GM19328 (cell line): ENCODE results near the gene GAB2.
"Not testable (repeated sequence)": the region's sequence is repeated elsewhere in the genome, so short reads cannot be mapped to it uniquely, and the experiment has no call there.

ENCODE experiments used
- ATAC-seq: cut with Tn5 transposase; IDR thresholded peaks from one replicate; pipeline ENCODE4 v1.9.1; 2021; ENCODE audit warnings: mild to moderate bottlenecking, moderate library complexity; ENCODE audit not compliant: unreplicated experiment

The GAB2 gene

DNA sequence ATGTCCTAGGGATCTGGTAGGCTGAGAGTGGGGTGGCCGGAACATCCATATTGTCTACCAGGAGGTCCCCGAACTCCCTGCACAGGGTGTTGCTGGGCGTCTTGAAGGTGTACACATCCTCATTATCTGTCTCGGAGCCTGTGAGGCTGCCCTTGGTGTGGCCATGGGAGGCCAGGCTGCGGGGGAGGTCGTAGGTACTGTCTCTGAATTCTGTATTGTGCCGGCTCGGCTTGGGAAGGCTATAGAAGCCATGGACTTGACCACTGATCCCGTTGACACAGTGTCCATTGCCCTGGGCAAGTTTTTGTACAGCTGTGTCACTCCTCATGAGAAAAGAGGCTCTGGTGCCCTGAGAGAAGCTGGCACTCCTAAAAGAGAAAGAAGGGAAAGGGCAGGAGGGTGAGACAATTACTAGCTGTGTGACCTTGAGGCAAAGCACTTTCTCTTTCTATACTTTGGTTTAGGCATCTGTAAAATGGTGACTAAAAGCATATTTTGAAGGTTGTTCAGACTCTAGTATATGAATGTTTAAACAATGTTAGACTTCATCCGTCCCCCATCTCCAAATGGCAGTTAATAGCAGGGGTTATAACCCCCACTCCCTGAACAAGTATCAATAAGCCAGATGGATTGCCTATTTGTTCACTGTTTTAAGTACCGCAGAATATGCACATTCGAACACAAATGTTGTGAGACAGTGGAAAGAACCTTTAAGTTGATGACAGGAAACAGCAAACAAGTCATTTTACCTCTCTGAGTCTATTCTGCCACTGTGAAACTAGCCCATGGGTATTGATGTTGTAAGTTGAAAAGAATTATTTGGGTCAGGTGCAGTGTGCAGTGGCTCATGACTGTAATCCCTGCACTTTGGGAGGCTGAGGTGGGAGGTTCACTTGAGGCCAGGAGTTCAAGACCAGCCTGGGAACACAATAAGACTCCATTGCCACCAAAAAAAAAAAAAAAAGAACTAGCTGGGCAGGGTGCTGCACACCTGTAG is 190.6 kb downstream of the GAB2 start:
- no peak for ATAC-seq

DNA sequence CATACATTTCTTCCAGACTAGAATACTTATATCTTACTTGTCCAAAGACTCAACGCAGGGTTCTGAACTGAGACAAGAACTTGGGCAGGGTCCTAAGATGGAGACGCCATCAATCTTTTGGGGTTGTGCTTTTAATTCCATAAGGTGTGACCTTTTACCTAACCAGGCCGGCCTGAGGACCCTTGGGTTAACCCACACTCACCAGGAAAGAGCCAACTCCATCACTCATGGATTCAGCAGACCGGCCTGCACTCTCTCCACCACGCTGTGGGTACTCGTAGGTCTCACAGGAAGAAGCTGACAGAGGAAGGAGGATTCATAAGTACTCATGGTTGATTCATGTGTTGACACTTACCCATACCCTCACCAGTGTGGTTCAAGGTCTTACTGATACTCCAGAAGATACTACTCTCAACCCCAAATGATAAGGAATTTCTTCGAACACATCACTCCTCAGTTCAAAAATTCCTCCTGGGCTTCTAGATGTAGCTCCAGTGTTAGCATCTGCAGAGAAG is 192.7 kb downstream of the GAB2 start:
- no peak for ATAC-seq

DNA sequence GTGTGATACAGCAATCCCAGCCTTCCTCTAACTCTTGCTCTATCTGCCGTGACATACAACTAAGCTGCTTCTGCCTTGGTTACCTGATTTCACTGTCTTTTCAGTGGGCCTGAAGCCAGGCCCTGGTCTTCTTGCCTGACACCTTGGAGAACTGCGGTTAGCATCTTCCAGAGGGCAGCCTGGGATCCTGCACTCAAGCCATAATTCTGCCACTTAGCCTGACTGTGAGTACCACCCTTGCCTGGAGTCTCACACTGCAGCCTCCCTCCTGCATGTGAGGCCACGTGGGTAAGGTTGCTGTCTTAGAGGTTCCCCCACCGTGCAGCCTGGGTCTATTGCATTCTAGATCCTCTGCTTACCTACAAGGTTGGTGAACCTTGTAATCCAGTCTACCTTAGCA is 193.1 kb downstream of the GAB2 start:
- ATAC-seq: no peak

DNA sequence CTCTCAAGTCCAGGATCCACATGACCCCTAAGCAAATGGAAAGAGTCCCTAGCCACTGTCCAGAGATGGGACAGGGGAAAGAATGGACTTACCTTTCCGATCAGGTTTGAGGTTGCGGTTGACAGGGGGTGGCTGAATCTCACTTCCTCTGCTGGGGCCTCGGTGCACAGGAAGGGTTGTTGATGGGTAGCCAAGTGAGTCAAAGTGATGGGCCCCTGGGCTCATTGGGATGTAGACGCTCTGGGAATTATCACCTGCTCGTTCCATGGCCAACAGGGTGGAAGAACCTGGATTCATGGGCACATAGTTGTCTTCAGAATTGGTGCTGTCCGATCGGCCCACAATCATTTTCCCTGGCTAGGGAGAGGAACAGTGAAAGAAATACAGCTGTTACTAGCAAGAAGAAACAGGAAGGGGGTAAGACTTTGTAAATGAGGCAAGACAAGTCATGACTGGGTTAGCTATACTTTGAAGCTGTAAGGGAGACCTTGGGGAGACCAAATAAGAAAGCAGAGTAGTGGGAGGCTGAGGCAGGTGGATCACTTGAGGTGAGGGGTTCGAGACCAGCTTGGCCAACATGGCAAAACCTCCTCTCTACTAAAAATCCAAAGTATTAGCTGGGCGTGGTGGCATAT is 194.2 kb downstream of the GAB2 start:
- ATAC-seq: peak; percentile 56

DNA sequence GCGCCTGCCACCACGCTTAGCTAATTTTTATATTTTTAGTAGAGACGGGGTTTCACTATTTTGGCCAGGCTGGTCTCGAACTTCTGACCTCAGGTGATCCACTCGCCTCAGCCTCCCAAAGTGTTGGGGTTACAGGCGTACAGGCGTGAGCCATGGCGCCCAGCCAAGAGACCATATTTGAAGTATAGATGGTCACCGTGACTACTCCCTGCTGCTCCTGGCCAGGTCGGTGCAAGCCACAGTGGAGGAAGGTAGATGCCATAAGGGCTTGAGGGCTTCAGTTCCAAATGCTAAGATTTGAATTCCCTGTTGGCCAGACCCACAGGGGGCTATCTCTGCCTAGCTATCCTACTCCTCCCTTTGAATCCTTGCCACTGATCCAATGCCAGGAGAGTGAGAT is 194.9 kb downstream of the GAB2 start:
- ATAC-seq: not testable (repeated sequence)

DNA sequence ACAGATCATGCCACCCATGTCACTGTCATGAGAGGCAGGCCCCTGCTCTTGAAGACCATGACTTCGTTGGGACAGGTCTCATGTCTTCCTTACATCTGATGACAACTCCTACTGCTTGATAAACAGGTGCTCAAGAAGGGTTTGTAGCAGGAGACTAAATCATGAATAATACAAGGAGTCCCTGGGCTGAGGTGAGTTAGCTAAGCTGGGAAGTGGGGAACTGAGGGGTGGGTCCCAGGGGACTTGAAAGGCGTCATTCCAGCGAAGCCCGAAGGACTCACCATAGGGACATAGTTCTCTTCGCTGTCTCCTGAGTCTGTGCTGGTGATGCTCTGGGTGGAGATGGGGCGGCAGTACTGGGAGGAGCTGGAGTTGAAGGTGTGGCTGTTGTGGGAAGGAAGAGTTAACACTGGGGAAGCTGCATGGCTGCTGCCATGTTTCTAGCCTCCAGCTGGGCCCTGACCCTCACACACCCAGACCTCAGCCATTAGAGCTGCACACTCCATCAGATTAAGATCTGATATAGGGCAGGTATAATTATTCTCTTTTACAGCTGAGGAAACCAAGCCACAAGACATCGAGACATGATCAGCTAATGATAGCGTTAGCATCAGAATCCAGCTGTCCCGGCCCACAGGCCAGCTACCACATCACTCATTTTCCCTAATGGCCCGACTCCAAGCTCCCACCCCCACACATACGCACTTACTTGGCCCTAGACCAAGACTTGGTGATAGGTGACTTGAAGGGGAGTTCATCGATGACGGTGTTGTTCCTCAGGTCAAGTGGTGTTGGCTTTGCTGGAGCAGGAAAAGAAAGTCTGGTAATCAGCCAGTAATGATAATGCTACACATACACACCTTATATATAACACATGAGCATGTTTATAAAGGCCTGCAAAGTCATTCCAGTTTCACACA is 196.0 kb downstream of the GAB2 start:
- ATAC-seq: no peak

DNA sequence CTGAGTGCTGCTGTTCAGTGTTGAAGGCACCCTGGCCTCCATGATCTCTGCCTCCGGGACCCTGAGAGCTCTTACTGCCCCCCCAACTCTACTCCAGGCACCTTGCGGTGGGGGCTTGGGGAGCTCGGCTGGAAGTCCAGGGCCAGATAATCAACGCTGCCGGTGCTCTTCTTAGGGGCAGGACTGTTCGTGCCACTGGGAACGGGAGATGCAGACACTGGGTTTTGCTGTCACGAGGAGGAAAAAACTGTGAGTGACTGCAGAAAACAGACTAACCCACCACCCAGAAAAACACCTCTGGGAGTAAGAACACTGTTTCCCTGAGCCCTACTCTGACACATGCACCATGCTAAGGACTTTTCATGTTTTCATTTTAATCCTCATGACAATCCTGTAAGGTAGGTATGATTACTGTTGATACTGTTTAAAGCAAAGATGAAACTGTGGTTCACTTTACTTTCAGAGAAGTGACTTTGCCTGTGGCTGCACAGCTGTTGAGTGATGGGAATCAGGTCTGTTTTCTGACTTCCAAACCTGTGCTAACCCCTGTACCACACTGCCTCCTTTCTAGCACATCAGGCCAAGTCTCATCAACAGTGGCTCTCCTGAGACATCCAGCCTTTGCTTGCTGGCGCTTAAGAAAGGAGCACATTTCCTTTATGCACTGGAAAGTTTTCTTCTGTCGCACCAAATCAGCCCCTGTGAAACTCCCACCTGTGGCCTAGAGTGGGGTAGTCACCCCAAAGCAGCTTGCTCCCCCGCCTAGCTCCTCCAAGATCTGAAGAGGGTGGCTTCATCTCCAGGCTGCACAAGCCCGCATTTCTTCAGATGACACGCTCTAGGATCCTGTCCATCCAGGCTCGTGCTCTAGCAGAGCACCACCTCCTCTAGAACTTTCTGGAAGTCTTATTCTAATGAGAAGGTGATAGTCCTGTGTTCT is 197.1 kb downstream of the GAB2 start:
- no peak for ATAC-seq

DNA sequence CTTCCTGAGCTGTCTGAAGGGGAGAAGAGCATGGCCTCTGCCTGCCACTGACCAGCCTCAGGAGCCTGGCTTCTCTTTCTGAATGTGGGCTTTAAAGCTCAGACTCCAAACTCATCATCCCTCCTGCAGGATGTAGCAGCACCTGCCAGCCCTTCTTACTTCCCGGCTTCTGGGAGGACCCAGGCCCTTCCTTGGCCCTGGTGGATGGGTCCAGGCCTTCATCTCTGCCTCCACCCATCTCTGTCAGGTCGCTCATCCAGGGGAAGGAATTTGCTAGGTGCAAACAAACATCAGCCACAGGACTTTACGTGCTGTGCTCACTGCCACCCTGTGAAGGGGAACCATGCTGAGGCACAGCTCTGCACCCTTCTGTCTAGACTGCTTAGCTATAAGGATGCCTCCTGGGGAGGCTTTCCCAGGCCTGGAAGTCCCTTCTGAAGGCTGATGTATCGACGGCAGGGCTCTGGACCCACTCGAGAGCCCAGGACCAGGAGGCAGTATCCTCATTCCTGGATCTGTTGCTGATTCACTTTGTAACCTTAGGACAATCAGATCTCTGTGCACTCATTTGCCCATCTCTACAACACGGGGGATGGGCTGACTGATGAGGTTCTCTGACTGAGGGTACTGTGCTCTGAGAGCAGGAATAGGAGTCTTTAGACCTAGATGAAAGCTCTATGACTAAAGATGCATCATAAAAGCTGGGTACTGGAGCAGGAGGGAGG is 198.0 kb downstream of the GAB2 start:
- ATAC-seq: no peak

DNA sequence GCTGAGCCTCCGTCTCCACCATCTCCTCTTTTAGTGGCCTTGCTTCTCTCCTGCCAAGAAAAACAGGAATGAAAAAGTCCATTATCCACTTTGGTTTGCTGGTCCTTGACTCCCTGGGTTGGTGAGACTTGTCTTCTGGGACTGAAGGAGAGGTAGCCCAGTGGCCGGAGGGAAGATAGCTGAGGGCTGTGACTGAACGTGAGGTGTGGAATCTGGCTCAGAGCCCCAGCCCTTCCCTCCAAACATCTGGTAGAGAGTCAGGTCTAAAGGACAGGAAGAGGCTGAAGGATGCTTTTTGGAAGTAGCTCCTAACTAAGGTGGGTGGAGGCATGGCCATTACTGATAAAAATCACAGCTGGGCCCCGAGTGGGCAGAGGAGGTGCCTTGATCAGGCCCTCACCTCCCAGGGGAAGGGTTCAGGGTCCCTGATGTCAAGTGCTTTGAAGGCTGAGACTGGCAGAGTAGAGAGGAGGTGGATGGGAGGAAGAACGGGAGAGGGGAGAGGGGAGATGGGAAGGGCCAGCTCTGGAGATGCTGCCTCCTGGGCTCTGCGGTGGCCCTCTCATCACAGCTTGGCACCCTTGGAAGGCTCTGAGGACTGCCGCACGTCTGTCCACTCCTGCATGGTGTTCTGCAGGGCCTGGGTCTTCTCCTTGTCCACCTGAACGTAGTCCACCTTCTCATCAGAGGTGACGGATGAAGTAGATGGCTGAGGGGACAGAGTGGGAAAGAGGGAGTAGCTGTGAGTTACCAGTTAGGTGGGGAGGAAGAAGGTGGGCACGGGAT is 198.7 kb downstream of the GAB2 start:
- ATAC-seq: no peak

DNA sequence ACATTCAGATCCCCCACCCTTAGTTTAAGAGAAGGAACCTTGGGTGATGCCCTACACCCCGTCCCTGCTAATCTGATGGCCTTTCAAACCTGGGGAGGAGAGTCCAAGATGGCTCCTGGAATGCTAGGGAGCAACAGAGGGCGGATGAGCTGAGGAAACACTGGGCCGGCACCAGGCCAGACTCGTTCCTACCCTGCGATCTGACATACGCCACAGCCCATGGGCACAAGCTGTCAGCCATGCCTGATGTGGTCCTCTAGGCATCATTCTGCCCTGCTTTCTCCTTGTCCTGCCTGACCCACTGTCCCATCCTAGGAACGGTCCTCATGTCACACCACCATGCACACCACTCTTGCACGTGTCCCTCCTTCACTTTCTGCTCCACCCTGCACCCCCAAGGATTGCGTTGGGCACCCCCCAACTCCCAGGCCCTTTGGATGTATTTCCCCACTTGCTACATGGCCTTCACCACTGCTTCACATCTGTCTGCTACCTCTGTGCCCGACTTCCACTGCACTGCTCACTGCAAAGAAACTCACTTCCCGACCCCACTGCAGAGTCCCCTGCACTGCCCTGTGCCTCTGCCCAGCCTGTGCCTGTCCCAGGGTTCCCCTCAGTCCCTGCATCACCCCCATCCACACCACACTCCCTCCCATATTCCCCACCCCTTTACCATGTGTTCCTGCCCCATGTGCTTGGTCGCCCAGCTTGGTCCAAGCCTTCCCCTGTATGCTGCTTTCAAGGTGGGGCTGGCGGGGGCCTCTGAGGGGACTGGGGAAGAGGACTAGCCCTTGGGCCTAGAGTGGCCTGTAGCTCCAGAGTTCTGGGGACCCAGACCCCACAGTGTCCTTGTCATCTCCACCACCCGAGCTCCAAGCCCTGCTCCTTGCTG is 199.7 kb downstream of the GAB2 start:
- no peak for ATAC-seq

DNA sequence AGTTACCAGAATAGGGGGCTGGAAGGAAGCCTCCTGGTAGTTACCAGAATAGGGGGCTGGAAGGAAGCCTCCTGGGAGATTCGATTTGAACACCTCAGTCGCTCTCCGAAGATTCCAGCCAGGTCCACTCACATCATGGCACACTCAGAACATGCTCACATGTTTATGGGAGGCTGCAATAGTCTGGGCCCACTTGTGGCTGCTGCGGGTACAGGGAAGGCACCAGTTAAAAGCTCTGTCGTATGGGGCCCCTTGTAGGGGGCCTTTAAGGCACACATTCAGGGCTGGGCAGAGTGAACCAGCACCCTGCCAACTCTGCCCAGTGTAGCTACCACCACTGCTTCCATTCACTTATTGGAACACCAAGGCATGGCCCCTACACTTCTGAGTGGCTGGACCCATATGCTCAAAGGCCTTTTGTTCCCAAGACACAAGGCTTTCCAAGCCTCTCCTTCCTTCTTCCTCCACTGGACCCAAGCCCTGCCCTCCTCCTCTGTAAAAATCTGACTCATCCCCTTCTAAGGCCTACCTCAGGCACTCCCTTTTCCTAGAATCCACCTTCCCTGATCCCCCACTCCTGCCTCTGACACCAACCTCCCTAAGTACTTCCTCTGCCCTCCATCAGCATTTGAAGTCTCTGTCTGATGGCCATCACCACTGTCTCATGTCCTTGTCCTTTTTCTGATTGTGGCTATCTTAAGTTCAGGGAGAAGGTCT is 200.9 kb downstream of the GAB2 start:
- ATAC-seq: no peak

DNA sequence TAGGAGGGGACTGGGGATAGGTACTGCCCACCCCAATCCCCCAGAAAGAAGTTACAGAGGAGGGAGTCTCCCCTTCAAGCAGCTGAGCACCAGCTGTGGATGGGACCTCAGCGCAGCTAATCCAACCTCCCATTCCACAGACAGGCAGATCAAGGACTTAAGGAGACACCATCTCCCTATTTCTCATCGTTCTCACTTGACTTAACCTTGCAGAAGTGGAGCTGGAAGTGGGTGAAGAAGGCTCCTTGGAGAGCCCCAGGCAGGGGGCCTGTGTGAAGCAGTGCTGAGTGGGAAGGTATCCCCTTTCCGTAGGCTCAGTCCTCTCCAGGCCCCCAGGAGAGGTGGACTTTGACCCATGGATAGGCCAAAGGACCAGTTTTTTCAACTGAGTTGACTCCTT is 201.6 kb downstream of the GAB2 start:
- no peak for ATAC-seq

DNA sequence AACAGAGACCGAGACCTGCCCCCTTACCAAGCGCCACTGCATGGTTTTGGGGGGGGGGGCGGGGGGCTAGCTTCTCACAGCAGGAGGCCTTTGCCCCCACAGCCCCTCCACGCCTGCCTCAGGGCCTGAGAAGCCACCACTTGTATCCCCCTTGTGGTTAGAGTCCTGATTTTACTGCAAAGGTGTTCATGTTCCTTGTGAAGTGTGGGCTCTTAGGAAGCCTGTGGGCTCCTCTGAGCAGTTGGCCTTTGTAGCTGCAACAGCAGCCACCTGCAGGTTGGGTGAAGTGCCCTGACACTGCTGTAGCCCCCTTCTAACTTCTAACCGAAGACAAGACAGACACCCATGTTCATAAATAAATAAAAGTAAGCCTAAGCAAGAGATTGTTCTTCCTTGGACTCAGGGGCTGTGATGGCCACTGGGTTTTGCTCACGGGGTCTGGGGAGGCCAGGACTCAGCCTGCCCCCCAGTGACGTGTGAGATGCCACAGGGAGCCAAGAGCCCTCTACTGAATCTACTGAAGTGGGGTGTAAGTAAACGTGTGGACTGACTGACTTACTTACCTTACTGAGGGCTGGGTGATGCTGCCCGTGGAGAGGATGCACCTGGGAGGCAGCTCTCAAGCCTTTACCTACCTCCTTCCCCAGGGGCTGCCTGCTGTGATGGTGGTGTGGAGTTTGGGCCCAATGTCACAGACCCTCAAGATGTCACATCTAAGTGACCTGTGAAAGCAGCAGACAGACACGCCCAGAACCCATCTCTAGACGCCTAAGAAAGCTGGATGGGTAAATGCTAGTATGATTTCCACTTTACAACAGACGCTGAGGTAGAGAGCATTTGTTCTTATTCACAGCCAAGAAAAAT is 203.1 kb downstream of the GAB2 start:
- ATAC-seq: no peak

DNA sequence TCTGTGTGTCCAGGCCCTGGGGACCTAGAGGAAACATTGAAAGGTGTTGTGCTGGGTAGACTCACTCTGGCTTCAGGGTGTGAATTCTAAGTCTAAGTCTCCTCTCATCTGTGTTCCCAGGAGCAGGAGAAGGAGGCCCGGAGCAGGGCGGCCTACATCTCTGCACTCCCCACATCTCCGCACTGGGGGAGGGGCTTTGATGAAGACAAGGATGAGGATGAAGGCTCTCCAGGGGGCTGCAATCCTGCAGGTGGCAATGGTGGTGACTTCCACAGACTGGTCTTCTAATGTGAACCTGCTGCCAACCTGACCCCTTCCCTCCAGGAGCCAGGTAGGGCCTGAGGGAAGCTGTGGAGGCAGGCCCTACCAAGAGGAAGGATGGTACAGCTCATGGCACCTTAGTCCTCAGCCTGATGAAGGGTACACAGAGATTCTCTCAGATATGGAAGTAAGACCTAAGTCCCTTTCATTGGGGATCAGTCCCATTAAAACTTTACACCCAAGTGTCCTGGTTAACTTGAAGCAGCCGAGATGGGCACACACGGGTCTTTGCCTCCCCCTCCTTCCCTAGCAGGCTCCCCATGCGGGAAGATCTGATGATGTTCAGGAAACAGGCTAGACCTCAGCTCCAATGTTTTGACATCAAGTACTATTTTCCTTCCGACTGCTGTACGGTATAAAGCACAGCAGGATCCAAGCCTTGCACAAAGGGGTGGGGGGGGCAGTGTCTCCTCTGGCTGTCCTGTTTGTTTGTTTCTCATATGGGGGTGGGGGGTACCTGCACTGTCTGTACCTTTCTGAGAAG is 203.9 kb downstream of the GAB2 start:
- ATAC-seq: no peak
